GM18502 (cell line): ENCODE data around the gene ZNF223.

Experiments used
- ATAC-seq: cut with Tn5 transposase; IDR thresholded peaks from one replicate; pipeline ENCODE4 v1.9.1; 2021; ENCODE audit warnings: mild to moderate bottlenecking; ENCODE audit not compliant: unreplicated experiment, poor library complexity

ZNF223 gene

GRCh38 chr19:44051650-44052402, at the start of gene ZNF223:
Gene ZNF223 (plus strand): TSS chr19:44052036. CDS start chr19:44055177, 3,141 bp downstream.
- peak; percentile 83 for ATAC-seq

- ATAC-seq, result no peak
These were observed 49.6 kb upstream of the ZNF223 start for GRCh38 chr19:44002212-44002565.

GRCh38 chr19:44002566-44003460, 49.0 kb upstream of the ZNF223 start, which contains the start of gene ZNF230:
Gene ZNF230 (plus strand): TSS chr19:44002957. CDS start chr19:44007079, 4,122 bp downstream.
- peak; percentile 93 for ATAC-seq

GRCh38 chr19:44003461-44004009, 48.3 kb upstream of the ZNF223 start:
- ATAC-seq, result no peak

- no peak for ATAC-seq
These were observed 45.9 kb upstream of the ZNF223 start for GRCh38 chr19:44005973-44006372.

- ATAC-seq, result no peak
These were observed 44.4 kb upstream of the ZNF223 start for GRCh38 chr19:44007473-44007872.

- no peak for ATAC-seq
These were observed 41.4 kb upstream of the ZNF223 start for GRCh38 chr19:44010468-44010867.

GRCh38 chr19:44019498-44019897, 32.3 kb upstream of the ZNF223 start:
- no peak for ATAC-seq

- no peak for ATAC-seq
These were observed 30.6 kb upstream of the ZNF223 start for GRCh38 chr19:44021221-44021620.

GRCh38 chr19:44024900-44025216, 27.0 kb upstream of the ZNF223 start:
- no peak for ATAC-seq

- peak; percentile 93 for ATAC-seq
These were observed 26.5 kb upstream of the ZNF223 start, which contains the start of gene ZNF222 for GRCh38 chr19:44025217-44025936. Gene ZNF222 (plus strand): TSS chr19:44025379. CDS start chr19:44025437, 58 bp downstream.

GRCh38 chr19:44026622-44027021, 25.2 kb upstream of the ZNF223 start:
- no peak for ATAC-seq

GRCh38 chr19:44032001-44032610, 19.7 kb upstream of the ZNF223 start:
- no peak for ATAC-seq

- ATAC-seq, result no peak
These were observed 9.7 kb upstream of the ZNF223 start for GRCh38 chr19:44042147-44042546.

- ATAC-seq, result peak; percentile 40
These were observed 841 bp upstream of the ZNF223 start for GRCh38 chr19:44050740-44051649.

GRCh38 chr19:44055870-44056269, 4.0 kb downstream of the ZNF223 start:
- ATAC-seq, result no peak

GRCh38 chr19:44059229-44059628, 7.4 kb downstream of the ZNF223 start:
- ATAC-seq, result no peak

- no peak for ATAC-seq
These were observed 9.2 kb downstream of the ZNF223 start for GRCh38 chr19:44061038-44061437.

- no peak for ATAC-seq
These were observed 14.5 kb downstream of the ZNF223 start for GRCh38 chr19:44066305-44066704.
